Sciatic nerve (tissue), 2 donors: ENCODE measurements around the gene MGAT5. TPM values are rescaled to one million over a fixed set of nuclear protein-coding genes. Genes with fewer than 3 reads are reported as not detected.

Source experiments
- ATAC-seq: fragments of 200-7000 bp; cut with Tn5 transposase; one replicate; pipeline ENCODE4 v1.9.1; 2020; ENCODE audit warnings: mild to moderate bottlenecking, moderate library complexity
- DNase-seq: peaks from one replicate; pipeline ENCODE4 v3.0.0-alpha.2; 2020; ENCODE audit warnings: low spot score
- intact Hi-C: fragments of 100-400 bp; cut with DNase I; formaldehyde crosslinking; loops from one replicate; pipeline ENCODE4 v1.14.2; 2022
- total RNA-seq: library from RNA; stranded (reverse); fragmentation: NEBNext Ultra II Directional; extraction: Animal tissue kit (Norgen Biotek cat#: 25700); gene quantifications from one replicate; pipeline ENCODE4 v1.2.1, GENCODE V29; 2021
- donor health status: DM: no; HTN: no; CAD: no.
- donor health status: DM: no; HTN: no; CAD: no.

The MGAT5 gene
- total RNA-seq, 1 donor from 2014 or later, result 49.6 TPM

DNA sequence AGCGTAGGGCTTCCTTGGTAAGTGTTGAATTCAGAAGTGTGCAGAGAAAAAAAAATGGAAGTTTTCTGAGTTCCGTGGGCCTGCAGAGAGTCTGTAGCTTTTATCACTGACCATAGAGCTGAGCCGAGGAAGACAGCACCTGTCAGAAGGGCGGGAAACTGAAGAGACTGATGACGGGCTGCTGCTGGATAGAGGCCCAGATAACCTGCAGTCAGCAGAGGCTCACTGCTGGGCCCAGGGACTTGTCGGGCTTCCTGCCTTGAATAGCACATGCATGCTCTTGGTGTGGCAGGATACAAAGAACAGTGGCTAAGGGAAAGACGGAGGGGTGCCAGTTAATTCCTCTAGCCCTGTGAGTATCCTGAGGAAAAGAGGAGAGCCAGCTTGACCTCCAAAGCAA lies 166.4 kb downstream of the MGAT5 start:
- intact Hi-C loops, result loop anchor here (10.0 kb wide), 1 partner anchor 295 kb away; no protein-coding TSS in a partner anchor
- DNase-seq (no peak), ATAC-seq (peak; percentile 64)

DNA sequence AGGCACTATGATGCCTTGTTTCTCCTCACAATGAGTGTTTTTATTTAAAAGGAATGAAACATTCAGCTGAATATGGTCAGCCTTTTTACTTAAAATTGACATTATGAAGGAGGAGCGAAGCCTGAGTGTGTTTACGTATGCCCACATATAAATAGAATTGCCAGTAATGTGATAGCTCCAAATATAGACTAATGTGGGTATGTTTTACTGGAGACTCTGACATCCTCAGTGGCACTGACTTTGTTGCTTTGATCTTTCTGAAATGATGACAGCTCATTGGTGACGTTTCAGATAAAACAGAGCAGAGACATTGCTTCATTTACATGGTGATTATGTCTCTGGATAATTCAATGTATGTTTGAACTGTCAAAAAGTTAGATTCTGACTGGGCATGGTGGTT lies 167.0 kb downstream of the MGAT5 start:
- DNase-seq (no peak), ATAC-seq (no peak)
- intact Hi-C loops, result loop anchor here (10.0 kb wide), 1 partner anchor 296 kb away; no protein-coding TSS in a partner anchor

DNA sequence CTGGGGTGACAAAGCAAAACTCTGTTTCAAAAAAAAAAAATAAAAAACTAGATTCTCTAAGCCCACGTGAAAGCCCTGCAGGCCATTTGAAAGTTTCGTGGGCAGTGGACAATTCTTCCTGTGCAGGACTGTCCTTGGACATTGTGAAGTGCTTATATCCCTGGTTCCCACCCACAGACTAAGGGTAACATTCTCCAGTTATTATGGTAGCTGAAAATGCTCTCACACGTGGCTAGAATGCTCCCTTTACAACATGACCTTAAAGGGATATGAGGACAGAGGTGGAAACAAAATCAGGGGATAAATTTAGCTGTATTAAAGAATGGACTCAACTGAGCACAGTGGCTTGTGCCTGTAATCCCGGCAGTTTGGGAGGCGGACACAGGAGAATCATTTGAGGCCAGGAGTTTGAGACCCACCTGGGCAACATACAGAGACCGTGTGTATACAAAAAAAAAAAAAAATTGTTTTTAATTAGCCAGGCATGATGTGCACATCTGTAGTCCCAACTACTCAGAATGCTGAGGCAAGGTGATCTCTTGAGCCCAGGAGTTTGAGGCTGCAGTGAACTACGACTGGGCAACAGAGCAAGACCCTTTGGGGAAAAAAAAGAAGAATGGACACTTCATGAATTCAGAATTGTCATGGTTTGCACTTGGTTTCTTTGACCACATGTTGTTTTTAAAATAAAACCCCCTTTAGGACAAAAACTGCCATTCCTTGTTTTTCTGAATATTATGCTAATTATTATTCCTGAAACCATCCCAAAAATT lies 167.9 kb downstream of the MGAT5 start:
- intact Hi-C loops, result loop anchor here (10.0 kb wide), 1 partner anchor 297 kb away; no protein-coding TSS in a partner anchor
- DNase-seq (no peak), ATAC-seq (no peak)

DNA sequence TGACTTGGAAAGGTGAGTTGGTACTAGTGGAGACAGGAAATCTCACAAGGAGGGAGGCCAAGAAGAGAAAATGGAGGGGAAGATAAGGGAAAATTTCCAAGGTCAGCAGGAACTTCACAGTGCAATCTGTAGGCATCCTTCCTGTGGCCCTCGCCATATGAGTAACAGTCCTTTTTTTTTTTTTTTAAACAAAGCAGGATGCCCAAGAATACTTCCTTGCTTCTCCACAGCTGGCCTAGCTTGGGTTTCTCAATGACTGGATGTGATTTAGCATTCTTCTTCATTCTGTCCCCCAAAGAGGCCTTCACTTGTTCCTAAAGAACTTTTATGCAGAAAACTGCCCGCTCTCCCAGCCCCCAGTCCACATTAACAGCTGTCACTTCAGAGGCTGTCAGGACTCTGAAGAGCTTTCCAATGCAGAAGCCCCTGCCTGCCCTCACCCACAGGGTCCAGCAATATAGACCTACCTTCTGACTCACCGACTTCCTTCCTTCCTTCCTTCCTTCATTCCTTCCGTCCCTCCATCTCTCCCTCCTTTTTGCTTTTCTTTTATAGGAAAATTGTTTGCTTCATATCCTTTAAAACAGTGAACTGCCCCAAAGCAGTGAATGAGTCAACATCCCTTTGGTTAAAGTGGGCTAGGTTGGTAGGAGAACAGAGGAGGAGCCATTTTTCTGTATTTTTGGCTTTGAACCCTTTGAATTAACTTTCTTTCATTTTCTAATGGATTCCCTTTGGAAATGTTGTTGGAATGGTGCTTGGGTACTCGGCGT lies 172.0 kb downstream of the MGAT5 start:
- intact Hi-C loops, result loop anchor here (10.0 kb wide), 1 partner anchor 301 kb away; no protein-coding TSS in a partner anchor
- DNase-seq (no peak), ATAC-seq (peak; percentile 55)

DNA sequence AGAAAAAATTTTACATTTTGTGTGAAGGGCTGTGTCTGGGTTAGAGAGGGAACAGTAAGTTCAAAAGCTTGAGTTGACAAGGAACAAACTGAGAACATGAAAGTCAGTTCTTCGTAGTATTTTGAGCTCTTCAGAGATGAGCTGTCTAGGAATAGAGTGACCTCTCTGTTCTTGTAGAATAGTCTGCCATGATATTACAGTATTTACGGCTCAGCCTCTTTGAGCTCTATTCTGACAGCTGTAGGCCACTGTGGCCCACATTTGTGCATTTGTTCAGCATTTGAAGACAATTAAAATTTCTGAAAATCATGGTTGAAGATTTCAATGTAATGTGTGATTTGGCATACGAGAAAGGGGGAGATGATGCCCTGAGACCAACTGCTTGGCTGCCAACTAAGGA lies 172.8 kb downstream of the MGAT5 start:
- ATAC-seq (peak; percentile 18), DNase-seq (no peak)
- intact Hi-C loops, result loop anchor here (10.0 kb wide), 1 partner anchor 302 kb away; no protein-coding TSS in a partner anchor

DNA sequence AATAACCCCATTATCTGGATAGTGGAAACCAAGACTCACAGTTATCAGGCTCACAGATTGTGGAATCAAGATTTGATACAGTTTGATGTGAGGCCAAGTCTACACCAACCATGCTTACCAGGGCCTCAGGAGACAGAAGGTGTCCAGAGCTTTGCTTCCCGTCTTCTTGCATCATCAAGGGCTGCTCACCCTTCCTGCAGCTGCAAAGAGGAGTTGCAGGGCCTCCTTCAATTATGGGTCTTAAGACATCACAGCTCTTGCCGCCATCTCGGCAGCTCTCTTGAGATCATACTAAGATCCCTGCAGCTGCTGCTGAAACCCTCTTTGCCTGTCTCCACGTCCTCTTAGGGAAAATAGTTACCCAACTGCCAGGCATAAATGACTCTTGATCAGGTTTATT lies 176.0 kb downstream of the MGAT5 start:
- intact Hi-C loops, result loop anchor here (10.0 kb wide), 1 partner anchor 305 kb away; no protein-coding TSS in a partner anchor
- DNase-seq (no peak), ATAC-seq (no peak)

DNA sequence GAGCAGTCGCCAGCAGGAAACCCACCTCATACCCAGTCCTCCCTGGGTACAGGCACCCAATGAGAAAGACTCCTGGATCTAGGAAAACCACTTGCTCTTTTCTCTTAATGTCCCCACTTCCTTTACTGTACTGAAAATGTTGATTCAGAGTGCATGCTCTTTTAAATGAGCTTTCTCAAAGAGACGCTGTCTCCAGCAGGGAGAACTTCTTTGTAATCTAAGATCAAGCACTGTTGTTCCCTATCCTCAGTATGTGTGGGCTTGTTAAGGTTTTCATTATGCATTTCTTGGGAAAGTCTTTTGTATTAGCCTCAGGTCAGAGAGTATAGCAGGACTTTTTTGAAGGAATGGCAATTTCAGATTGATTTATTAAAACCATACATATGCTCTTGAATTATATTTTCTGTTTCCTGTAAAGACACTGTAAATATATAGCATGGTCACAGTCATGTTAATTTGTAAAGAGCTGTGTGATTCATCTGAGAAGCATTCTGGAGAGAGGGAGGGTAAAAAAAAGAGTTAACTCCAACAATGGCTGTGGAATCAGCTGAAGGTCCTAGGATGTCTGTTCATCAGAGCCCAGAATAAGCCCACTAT lies 178.1 kb downstream of the MGAT5 start:
- intact Hi-C loops, result no loop called here
- DNase-seq (no peak), ATAC-seq (no peak)

DNA sequence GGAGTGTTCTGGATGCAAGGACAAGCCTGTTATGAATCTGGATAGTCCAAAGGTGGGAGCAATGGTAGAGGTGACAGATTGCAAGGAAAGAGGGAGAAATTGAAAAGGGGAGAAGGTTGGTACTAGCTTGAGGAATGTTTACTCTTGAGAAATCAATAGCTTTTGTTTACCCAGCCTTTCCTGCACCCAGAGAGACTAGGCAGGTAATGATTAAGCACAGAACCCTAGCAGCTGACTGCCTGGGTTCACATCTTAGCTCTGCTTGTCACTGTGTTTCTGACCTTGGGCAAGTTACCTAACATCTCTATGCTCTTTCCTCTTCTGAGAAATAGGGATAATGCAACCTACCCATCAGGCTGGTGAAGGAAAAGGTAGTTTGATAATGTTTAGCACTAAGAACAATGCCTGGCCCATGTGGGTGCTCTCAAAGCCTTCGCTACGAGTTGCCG lies 178.6 kb downstream of the MGAT5 start:
- DNase-seq (no peak), ATAC-seq (no peak)
- intact Hi-C loops, result no loop called here

DNA sequence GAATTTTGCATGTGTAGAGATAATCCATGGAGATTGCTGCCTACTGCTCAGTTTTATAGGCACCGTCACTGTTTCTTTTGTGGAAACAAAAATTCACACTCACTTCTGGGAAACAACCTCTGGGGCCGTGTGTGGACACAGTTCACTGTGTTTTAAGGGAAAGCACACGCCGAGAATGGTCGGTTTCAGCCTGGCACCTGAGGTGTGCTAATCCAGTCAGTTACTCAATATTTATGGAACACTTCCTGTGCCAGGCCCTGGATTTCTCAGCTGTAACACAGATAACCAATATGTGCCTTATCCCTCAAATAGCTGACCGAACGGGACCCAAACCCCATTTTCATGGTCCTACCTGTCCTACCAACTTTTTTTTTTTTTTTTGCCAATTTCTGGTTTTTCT lies 179.6 kb downstream of the MGAT5 start:
- ATAC-seq (no peak), DNase-seq (no peak)
- intact Hi-C loops, result no loop called here

DNA sequence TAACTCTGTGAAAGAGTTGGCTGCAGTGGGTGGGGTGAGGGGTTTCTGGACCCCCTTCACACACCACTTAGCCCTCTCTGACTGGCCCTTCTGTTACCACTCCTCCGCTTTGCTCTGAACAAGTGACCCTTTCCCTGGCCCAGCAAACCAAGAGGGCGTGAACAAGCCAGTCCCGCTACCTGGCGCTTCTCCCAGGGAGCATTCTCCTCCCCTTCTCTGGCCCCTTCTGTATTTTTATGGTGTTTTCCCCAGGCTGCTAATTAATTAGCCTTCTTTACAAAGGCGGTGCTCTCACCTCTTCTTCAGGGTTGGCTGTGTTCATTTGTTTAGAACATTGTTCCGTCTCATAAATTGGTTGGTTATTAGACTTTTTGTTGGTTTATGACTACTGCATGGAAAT lies 180.1 kb downstream of the MGAT5 start:
- no peak for DNase-seq
- intact Hi-C loops, result no loop called here
- no peak for ATAC-seq

DNA sequence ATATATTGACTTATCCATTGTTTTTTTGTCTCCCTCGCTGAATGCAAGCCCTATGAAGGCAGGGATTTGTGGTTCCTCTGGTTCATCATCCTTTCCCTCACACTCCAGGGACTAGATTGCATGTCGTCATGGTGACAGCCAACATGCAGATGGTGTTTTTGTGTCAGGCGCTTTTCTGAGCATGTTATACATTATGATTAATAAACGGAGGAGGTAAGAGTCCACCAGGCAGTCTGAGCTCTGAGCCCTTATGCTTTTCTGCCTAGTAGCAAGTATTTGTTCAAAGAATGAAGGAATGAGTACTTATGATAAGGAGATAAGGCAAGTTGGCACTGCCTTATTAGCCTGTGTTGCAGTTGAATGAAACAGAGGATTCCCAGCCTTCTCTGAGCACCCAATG lies 181.6 kb downstream of the MGAT5 start:
- intact Hi-C loops, result no loop called here
- DNase-seq (no peak), ATAC-seq (no peak)

DNA sequence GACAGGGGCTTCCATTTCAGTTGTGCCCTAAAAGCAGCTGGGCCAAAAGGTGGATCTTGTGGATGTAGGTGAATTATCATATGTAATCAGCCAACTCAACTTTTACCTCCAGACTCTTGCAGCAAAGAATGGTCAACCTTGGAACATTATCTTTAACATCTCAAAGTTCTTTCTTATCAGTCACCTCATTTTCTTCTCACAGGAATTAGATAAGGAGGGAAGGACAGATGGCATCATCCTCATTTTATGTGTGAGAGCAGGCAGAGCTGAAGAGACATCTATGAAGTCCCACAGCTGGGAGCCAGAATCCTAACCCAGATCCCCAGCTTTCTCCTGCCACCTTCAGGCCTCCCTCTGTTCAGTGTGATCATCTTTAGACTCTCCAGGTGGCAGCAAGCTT lies 182.1 kb downstream of the MGAT5 start:
- intact Hi-C loops, result no loop called here
- no peak for DNase-seq
- ATAC-seq, result no peak

DNA sequence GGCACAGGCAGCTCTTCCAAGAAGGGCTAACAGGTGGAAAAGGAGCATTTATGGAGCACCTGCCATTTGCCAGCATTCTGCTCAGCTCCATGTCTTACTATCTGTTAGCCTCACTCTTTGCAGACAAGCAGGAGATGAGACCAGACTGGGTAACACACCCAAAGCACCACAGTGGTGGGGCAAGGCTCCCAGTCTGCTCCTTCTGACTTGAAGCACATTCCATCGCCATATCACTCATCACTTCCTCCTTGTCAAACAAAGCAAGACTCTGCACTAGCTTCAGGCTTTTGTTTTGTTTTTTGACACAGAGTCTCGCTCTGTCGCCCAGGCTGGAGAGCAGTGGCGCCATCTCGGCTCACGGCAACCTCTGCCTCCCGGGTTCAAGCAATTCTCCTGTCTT lies 182.8 kb downstream of the MGAT5 start:
- ATAC-seq, result no peak
- intact Hi-C loops, result no loop called here
- DNase-seq, result no peak

DNA sequence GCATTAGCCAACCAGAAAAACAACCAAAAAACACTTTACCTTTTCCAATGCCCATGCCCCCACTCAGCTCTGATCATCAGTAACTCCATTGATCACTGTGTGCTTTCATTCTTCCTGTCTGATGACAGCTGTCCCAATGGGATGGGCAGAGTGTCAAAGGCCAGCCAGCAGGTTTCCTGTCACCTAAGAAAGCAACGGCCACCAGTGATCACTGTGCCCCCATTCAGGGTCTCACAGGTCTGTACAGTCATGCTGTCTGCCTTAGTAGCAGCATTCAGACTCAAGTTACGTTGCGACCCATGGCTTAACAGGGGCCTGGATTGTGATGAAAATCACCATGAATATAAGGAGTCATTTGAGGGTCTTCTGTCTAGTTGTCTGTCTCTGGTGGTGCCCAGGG lies 184.5 kb downstream of the MGAT5 start:
- no peak for DNase-seq

DNA sequence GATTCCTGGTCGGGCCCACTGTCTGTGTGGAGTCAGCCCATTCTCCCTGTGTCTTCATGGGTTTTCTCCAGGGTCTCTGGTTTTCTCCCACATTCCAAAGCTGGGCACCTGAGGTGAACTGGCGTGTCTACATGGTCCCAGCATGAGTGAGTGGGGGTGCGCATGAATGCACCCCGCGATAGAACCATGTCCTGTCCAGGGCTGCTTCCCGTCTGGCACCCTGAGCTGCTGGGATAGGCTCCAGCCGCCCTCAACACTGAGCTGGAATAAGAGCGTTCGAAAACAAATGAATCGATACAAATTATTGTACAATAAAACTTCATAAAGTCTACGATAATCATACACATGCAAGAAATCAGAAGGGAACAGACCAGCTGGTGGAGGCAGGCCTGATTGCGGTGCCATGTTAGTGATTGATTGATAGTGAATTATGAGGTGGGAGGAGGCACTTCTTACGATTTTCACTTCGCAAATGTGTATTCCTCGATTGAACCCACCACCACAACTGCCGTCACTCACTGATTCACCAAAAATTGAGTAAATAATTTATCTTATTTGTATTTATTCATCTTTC lies 186.6 kb downstream of the MGAT5 start:
- ATAC-seq (no peak), DNase-seq (no peak)
- intact Hi-C loops, result no loop called here

More for the DNA sequence above, 184.5 kb downstream of the MGAT5 start:
- ATAC-seq, result no peak
- intact Hi-C loops, result no loop called here

DNA sequence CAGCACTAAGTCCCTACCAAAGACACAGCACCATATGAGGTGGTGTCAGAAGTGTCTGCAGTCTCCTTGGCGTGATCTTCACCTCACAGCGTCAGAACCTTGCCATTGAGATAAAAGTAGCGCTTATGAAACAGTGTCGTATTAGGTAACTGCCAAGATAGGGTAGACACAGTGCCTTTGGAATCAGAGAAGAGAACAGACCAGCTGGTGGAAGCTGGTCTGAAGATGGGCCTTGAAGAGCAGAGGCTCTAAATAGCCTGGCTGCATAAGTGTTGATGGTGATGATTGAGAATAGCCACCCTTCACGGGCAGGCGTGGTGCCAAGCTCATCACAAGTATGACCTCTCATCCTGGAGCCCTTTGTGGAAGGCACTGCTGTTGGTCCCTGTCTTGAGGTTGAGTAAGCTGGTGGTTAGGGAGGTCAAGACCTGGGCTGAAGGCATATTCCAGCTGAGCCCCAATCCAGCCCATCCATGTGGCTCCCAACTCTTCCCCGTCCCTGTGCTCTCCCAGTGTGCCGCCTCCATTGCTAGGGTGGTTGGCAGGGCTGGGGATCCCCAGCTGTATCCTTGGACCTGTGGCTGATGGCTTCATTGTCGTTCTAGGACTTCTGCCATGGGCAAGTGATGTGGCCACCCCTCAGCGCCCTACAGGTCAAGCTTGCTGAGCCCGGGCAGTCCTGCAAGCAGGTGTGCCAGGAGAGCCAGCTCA lies 187.4 kb downstream of the MGAT5 start:
- no peak for DNase-seq
- no peak for ATAC-seq
- intact Hi-C loops, result no loop called here

DNA sequence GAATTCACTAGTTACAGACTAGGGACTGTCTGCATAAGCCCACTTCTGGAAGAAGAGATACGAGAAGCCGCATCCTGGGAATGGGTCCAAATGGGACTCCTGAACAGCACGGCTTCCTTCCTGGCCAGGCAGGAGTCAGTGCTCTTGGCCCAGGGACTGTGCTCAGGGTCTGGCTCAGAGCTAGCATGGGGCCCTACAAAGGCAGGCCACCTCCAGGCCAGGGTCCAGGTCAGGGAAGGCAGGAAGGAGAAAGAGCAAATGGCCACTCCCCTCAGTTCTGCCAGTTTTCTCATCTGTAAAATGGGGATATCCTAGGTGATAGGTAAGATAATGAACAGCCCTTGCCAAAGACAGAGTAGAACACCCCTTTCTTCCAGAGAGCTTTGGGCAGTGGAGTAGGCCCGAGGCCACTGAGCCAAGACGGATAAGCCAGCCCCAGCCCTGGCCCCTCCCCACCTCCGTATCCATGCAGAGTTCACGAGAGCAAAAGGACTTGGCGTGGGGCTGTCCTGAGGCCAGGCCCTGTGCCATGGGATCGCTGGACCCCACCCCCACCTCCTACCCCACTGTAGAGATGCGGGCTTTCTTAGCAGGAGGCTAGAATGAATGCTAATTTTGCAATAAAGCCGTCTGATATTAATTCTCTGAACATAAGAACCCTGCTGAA lies 190.1 kb downstream of the MGAT5 start:
- DNase-seq (no peak), ATAC-seq (no peak)
- intact Hi-C loops, result no loop called here

DNA sequence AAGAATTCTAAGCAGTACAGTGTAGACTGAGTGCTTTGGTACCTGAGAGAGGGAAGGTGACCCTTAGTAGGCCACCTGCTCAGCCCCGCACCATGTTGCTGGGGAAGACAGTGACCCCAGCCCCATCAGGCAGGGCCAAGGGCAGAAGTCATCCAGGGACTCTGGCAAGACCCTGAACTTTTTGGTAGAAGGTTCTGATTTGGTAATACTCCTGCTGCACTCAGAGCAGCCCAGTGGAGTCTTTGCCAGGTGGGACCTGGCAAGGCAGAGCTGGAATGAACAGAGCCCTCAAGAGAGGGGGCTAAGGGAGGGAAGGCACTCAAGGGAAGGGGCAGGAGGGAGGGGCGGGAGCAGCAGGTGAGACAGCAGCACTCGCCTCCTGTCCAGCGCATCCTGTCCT lies 191.2 kb downstream of the MGAT5 start:
- DNase-seq (no peak), ATAC-seq (no peak)
- intact Hi-C loops, result no loop called here
